AG10803 (cell line): ENCODE results near the gene SUMF1.
A peak's percentile ranks its signal among the peaks of the same experiment; 100 is the strongest.

Experiments
- DNase-seq: peaks from one replicate; pipeline ENCODE4 v3.0.0; 2010; ENCODE audit warnings: low read depth
- H3K4me3 ChIP-seq: 2 replicates; pipeline ENCODE4 v1.5.1; 2011; ENCODE audit warnings: mild to moderate bottlenecking, low read length, control low read depth
- TF ChIP-seq, protein P1 (sequence below): conservative IDR thresholded peaks from 2 replicates; pipeline ENCODE4 v1.5.1; 2011; ENCODE audit warnings: mild to moderate bottlenecking, low read length, control low read depth, inconsistent platforms

SUMF1 gene

DNA sequence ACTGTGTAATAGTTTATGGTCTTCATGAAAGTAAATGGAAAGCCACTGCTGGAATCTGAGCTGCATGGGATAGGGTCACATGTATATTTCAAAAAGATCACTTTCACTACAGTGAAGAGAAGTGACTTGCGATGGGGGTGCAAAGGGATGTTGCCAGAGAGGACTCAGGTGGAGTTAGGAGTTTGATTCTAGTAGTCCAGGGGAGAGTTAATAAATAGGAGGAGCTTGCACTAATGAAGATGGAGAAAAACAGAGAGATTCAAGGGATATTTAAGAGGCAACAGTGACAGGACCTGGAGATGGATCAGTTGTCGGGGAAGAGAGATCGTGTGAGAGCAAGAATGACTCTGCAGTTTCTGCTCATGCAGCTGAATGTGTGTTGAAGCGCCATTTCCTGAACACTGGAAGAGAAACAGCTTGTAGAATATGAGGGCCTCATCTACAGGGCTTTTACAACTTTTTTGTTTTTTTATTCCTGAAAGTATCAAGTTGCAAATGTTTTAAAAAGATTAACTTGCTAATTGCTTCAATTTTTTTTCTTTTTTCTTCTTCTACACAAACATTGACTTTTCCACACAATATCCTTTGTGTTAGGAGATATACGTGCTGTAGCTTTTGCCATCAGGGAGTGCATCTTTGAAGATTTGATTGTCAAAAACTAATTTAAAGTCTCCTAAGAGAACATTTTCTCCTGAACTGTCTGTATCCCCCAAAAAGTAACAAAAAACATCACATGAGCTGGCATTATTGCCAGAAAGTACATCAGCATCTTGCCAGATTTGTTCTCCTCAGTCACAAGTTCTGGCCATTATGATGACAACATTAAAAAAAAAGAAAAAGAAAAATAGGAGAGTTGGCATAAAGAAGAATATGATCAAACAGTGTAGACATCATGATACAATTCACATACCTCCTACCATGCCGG, 126.4 kb downstream of the SUMF1 start:
- H3K4me3 ChIP-seq = no peak overlapping the region
- TF ChIP-seq, protein P1, sequence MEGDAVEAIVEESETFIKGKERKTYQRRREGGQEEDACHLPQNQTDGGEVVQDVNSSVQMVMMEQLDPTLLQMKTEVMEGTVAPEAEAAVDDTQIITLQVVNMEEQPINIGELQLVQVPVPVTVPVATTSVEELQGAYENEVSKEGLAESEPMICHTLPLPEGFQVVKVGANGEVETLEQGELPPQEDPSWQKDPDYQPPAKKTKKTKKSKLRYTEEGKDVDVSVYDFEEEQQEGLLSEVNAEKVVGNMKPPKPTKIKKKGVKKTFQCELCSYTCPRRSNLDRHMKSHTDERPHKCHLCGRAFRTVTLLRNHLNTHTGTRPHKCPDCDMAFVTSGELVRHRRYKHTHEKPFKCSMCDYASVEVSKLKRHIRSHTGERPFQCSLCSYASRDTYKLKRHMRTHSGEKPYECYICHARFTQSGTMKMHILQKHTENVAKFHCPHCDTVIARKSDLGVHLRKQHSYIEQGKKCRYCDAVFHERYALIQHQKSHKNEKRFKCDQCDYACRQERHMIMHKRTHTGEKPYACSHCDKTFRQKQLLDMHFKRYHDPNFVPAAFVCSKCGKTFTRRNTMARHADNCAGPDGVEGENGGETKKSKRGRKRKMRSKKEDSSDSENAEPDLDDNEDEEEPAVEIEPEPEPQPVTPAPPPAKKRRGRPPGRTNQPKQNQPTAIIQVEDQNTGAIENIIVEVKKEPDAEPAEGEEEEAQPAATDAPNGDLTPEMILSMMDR = no peak
- peak; percentile 10 for DNase-seq

DNA sequence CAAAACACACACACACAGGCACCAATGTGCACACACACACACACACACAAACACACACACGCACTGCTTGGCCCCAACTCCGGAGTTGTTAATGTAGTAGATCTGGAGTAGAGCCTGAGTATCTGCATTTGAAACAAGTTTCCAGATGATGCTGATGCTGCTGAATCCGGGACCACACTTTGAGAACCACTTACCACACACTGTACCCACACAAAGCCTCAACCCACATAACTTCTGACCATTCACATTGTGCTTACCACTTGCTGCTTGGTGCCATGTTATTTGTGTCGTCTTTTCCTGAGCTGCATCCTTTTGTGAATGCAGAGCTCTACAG, 127.0 kb downstream of the SUMF1 start:
- TF ChIP-seq, protein P1 = no peak
- H3K4me3 ChIP-seq = no peak overlapping the region
- no peak for DNase-seq

DNA sequence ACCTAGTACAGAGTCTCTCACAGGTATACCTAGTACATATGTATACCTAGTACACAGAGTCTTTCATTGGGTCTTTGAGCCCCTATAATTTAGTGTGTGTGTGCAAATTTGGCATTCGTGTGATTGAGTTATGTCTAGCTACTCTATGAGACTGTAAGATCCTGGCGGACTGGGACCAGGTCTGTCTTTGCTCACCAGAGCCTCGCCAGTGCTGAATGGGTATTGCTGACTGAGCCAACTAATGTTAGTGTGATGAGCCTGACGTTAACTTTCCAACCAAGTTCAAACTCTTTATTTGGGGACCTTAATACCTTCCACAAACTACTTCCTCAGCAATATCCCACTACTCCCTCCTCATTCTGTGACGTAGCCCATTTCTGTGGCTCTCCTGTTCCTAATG, 128.3 kb downstream of the SUMF1 start:
- DNase-seq = no peak
- TF ChIP-seq, protein P1 = no peak
- no peak overlapping the region for H3K4me3 ChIP-seq

DNA sequence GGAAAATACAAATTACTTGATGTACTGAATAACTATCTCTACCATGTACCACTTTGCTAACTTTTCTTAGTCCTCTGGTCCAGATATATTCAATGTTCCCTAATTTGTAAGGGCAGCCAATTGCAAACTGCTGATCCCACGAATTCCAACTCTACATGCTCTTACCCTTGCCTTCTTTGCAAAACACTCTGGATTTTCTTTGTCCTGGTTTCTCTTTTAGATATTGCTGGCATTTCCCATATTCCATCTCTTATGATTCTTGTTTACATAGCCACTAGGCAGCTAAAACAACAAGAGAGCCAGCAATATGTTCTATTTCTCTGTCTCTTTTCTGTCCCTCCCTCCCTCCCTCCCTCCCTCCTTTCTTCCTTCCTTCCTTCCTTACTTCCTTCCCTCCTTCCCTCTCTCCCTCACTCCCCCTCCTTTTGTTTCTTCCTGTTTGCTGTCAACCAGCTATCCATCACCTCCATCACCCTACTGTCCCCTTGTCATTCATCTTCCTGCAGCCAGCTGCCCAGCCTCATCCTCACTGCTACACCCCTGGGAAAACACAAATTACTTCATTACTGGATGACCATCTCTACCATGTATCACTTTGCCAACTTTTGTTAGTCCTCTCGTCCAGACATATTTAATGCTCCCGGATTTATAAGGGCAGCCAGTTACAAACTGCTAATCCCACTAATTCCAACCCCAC, 130.1 kb downstream of the SUMF1 start:
- DNase-seq = no peak
- no peak overlapping the region for H3K4me3 ChIP-seq
- TF ChIP-seq, protein P1 = no peak

DNA sequence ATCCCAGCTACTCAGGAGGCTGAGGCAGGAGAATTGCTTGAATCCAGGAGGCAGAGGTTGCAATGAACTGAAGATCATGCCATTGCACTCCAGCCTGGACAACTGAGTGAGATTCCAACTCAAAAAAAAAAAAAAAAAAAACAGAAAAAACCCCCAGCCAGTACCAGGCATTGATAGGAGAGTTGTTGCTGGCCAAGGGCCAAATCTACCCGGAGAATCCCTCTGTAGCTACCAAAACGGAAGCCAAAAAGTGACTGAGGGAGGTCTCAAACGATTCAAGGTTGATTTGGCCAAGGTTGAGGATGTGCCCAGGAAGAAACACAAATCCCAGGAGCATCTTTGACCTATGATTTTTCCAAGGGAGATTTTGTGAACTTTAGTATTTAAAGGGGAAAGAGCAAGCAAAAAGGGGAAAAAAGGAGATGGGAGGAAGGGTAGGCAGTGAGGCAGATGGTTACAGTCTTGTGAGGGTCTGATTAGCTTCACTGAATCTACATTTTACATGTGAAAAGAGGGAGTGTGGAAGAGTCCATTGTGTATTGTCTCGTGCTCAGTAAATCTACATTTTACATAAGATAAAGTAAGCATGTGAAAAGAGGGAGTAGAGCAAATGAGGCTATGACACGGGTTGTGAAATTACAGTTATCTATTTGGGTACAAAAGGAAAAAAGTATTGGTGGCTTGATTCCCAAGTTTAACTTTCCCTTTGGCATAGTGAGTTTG, 131.1 kb downstream of the SUMF1 start:
- H3K4me3 ChIP-seq = no peak overlapping the region
- no peak for DNase-seq
- TF ChIP-seq, protein P1 = no peak

DNA sequence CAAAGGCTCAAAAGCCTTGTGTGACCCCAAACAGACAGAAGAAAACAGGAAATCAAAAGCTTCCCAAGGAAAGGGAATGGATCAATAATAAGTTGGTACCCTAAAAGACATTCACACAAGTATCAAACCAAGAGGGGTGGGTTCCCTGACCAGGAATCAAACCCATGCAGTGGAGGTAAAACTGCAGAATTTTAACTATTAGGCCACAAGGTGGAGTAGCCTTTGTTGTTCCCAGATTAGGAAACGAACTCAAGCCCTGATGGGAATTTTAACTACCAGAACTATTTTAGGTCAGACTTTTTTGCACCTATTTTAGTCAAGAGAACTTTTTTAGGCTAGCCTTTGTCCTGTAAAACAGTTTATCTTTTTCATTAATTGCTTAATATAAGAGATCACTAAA, 132.5 kb downstream of the SUMF1 start:
- TF ChIP-seq, protein P1 = 0 out of 2 replicates have a peak, but pooled peaks have one; percentile 15
- H3K4me3 ChIP-seq = no peak overlapping the region
- no peak for DNase-seq
